Left ventricle myocardium inferior (tissue), 1 donor: ENCODE measurements around the gene PGAM4. TPM values are rescaled to one million over a fixed set of nuclear protein-coding genes. Genes with fewer than 3 reads are reported as not detected.
"Not testable (repeated sequence)": the region's sequence is repeated elsewhere in the genome, so short reads cannot be mapped to it uniquely, and the experiment has no call there.

ENCODE experiments used
- DNase-seq: peaks from one replicate; pipeline ENCODE4 v3.0.0-alpha.2; 2020
- H3K27ac ChIP-seq: fragments of 200-600 bp; replicated peaks from 2 replicates; pipeline ENCODE4 v1.8.0; 2021
- H3K27me3 ChIP-seq: fragments of 200-600 bp; 2 replicates; pipeline ENCODE4 v1.8.0; 2021; ENCODE audit warnings: low read depth
- H3K36me3 ChIP-seq: fragments of 200-600 bp; 2 replicates; pipeline ENCODE4 v1.8.0; 2021
- H3K4me1 ChIP-seq: fragments of 200-600 bp; 2 replicates; pipeline ENCODE4 v1.8.0; 2021
- H3K4me3 ChIP-seq: fragments of 200-600 bp; 2 replicates; pipeline ENCODE4 v1.8.0; 2021; ENCODE audit warnings: mild to moderate bottlenecking, moderate library complexity
- H3K9me3 ChIP-seq: fragments of 200-600 bp; replicated peaks from 2 replicates; pipeline ENCODE4 v1.8.0; 2021
- intact Hi-C: fragments of 100-400 bp; cut with micrococcal nuclease; formaldehyde crosslinking; loops from one replicate; pipeline ENCODE4 v1.11.0; 2022
- total RNA-seq: library from RNA; stranded (reverse); fragmentation: NEBNext Ultra II Directional; extraction: Animal tissue kit (Norgen Biotek cat#: 25700); gene quantifications from one replicate; pipeline ENCODE4 v1.2.1, GENCODE V29; 2021
- TF ChIP-seq, protein P1 (sequence below): fragments of 200-600 bp; IDR thresholded peaks from 2 replicates; pipeline ENCODE4 v1.8.0; 2021; ENCODE audit warnings: antibody characterized with exemption, mild to moderate bottlenecking, borderline replicate concordance
- donor health status: DM: no; HTN: yes; CAD: no; lungs with severe emphysema.

PGAM4 gene
- total RNA-seq, 1 donor from 2014 or later: not detected

DNA sequence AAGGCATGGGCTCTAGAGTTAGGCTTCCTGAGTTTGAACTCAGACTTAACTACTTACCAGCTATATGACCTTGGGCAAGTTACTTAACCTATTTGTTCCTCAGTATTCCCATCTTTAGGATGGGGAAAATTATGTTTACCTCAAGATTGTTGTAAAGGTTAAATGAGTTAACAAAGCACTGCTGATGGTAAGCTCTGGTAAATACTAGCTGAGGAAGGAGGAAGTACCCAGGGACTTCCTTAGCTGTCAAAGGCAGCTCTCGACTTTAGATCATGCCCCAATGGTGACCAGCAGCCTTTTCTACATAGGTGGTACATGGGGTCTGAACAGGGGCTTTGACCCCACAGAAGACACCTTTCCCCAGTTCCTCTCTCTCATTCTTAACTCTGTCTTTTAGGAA lies 38.9 kb downstream of the PGAM4 start:
- H3K4me3 ChIP-seq: no peak overlapping the region
- no peak for DNase-seq
- intact Hi-C loops: no loop called here
- no peaks in the 10 kb centered on the region for H3K27me3 ChIP-seq
- no peak overlapping the region for H3K27ac ChIP-seq
- H3K36me3 ChIP-seq: no peaks in the 10 kb centered on the region
- TF ChIP-seq, protein P1, sequence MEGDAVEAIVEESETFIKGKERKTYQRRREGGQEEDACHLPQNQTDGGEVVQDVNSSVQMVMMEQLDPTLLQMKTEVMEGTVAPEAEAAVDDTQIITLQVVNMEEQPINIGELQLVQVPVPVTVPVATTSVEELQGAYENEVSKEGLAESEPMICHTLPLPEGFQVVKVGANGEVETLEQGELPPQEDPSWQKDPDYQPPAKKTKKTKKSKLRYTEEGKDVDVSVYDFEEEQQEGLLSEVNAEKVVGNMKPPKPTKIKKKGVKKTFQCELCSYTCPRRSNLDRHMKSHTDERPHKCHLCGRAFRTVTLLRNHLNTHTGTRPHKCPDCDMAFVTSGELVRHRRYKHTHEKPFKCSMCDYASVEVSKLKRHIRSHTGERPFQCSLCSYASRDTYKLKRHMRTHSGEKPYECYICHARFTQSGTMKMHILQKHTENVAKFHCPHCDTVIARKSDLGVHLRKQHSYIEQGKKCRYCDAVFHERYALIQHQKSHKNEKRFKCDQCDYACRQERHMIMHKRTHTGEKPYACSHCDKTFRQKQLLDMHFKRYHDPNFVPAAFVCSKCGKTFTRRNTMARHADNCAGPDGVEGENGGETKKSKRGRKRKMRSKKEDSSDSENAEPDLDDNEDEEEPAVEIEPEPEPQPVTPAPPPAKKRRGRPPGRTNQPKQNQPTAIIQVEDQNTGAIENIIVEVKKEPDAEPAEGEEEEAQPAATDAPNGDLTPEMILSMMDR: no peak
- H3K9me3 ChIP-seq: no peaks in the 10 kb centered on the region
- H3K4me1 ChIP-seq: no peaks in the 10 kb centered on the region

DNA sequence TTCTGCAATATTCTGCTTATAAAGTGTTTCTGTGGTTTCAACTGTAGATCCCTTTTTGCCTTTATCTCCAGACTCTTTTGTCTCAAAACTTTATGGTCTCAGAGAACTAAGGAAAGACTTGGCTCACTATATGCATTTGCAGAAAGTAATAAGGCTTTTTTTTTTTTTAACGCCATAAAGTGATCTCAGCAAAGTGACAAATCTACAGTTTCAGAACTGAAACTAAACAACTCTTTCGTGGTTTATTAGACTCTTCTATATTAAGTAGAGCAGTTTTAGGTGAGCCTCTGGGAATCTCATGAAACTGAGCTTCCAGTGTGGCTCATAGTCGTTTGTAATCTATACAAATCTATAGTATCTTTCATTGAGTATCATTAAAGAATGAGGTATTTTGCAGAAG lies 43.7 kb downstream of the PGAM4 start:
- DNase-seq: no peak
- intact Hi-C loops: no loop called here
- TF ChIP-seq, protein P1: no peak
- H3K27ac ChIP-seq: no peak overlapping the region
- H3K9me3 ChIP-seq: no peaks in the 10 kb centered on the region
- H3K4me3 ChIP-seq: no peak overlapping the region
- H3K4me1 ChIP-seq: no peaks in the 10 kb centered on the region
- H3K27me3 ChIP-seq: no peaks in the 10 kb centered on the region
- H3K36me3 ChIP-seq: no peaks in the 10 kb centered on the region

DNA sequence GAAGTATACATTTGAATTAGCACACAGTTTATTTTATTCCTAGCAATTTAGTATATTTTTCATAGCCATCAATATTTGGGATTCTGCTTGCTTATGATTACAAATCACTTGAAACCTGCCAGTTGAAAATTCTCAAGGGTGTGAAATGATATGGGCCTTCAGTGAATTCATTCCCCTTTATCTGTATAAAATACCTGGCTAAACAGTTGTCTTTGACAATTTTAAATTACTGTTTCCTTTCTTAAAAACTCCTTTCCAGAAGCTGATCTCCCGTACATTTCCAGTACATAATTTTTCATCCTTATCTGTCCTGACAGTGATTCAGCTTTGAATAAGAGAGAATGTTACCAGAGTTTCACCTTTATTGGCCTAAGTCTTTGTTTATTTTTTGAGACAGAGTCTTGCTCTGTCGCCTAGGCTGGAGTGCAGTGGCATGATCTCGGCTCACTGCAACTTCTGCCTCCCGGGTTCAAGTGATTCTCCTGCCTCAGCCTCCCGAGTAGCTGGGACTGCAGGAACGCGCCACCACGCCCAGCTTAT lies 45.0 kb downstream of the PGAM4 start:
- intact Hi-C loops: no loop called here
- Histone ChIP-seq H3K4me1 (no peaks in the 10 kb centered on the region), H3K27ac (no peak overlapping the region), H3K27me3 (no peaks in the 10 kb centered on the region), H3K9me3 (no peaks in the 10 kb centered on the region), H3K36me3 (no peaks in the 10 kb centered on the region), H3K4me3 (no peak overlapping the region)
- TF ChIP-seq, protein P1: no peak
- DNase-seq: no peak

DNA sequence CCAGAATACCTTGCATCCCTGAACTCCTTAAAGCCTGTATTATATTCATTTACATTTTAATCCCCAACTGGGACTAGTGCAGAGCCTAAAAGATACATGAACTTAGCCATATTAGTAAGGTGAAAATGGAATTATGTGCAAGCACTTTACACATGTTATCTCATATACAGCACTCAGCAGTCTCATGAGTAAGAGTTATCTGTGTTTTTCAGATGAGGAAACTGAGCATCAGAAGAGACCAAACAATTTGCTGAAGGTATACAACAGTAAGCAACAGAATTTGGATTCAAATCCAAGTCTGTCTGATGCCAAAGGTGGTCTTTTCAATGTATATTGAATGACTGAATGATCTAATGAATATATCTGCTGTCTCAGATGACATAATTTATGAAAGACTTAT lies 46.7 kb downstream of the PGAM4 start:
- H3K4me3 ChIP-seq: no peak overlapping the region
- intact Hi-C loops: no loop called here
- H3K27ac ChIP-seq: no peak overlapping the region
- no peak for DNase-seq
- no peaks in the 10 kb centered on the region for H3K36me3 ChIP-seq
- H3K27me3 ChIP-seq: no peaks in the 10 kb centered on the region
- no peaks in the 10 kb centered on the region for H3K9me3 ChIP-seq
- H3K4me1 ChIP-seq: peaks cover 11% of the 10 kb centered on the region
- TF ChIP-seq, protein P1: no peak

DNA sequence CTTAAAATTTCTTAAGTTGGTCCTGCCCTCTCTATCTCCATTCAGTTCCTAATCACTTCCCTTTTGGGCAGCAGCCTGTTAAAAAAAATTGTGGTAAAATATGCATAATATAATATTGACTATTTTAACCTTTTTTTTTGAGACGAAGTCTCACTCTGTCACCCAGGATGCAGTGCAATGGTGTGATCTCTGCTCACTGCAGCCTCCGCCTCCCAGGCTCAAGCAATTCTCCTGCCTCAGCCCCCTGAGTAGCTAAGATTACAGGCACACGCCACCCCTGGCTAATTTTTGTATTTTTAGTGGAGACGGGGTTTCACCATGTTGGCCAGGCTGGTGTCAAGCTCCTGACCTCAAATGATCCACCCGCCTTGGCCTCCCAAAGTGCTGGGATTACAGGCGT lies 50.1 kb downstream of the PGAM4 start:
- H3K4me3 ChIP-seq, DNase-seq, H3K27ac ChIP-seq, H3K36me3 ChIP-seq, H3K27me3 ChIP-seq, intact Hi-C loops, H3K9me3 ChIP-seq: not testable (repeated sequence)
- H3K4me1 ChIP-seq: peaks cover 14% of the 10 kb centered on the region

DNA sequence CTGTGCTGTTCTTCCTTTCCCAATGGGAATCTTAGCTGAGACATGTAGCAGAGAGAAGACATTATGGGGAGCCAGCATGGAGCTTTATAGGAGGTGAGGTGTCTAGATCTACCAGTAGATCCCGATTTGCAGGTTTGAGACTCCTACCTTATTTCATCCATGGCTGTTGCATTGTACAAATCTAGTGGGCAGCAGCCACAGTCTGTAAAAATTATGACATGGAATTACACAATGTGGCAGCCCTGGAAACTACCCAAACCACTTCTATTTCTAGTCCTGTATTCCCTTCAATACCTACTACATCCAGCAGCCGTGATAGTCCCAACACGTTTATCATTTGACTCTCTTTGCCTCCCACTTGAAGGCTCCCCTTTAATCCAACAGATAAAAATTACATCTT lies 50.9 kb downstream of the PGAM4 start:
- TF ChIP-seq, protein P1: no peak
- no peak for DNase-seq
- intact Hi-C loops: no loop called here

More for the DNA sequence above, 50.9 kb downstream of the PGAM4 start:
- no peak overlapping the region for H3K27ac ChIP-seq
- no peaks in the 10 kb centered on the region for H3K27me3 ChIP-seq
- H3K4me1 ChIP-seq: peaks cover 14% of the 10 kb centered on the region
- H3K36me3 ChIP-seq: no peaks in the 10 kb centered on the region
- H3K9me3 ChIP-seq: no peaks in the 10 kb centered on the region
- no peak overlapping the region for H3K4me3 ChIP-seq

Other genes with a start within 250 kb of the PGAM4 start
- 82.2 TPM for gene ATRX, start 183.4 kb downstream of the PGAM4 start, total RNA-seq
- gene MAGT1, start 74.2 kb downstream of the PGAM4 start, total RNA-seq: 54.3 TPM
- gene COX7B, start 70.2 kb downstream of the PGAM4 start, total RNA-seq: 1,696 TPM
- gene ATP7A, start 58.9 kb downstream of the PGAM4 start, total RNA-seq: 4.5 TPM
- 424 TPM for gene PGK1, start 134.6 kb upstream of the PGAM4 start, total RNA-seq
- 21.1 TPM for gene TAF9B, start 170.0 kb upstream of the PGAM4 start, total RNA-seq